Stimulated activated CD8-positive, alpha-beta memory T cell treated with anti-CD3 and anti-CD28 coated beads, Interleukin-15, amount 100 ng/mL, for 48 hours (primary cell): ENCODE measurements around the gene SERPINC1.
"Not testable (repeated sequence)": the region's sequence is repeated elsewhere in the genome, so short reads cannot be mapped to it uniquely, and the experiment has no call there.

Source experiments
- DNase-seq, 2 donors: peaks; one replicate each; pipeline ENCODE4 v3.0.0-alpha.2; 2020; ENCODE audit warnings: low read depth in 2 of 2

The SERPINC1 gene

GRCh38 chr1:173917149-173917548, at the start of gene SERPINC1:
Gene SERPINC1 (minus strand): TSS chr1:173917327. CDS start chr1:173917259, 68 bp downstream.
- no peak for DNase-seq

- DNase-seq = not testable (repeated sequence)
Measured at GRCh38 chr1:173965896-173966295, 48.8 kb upstream of the SERPINC1 start.

- DNase-seq = no peak
Measured at GRCh38 chr1:173963477-173963876, 46.4 kb upstream of the SERPINC1 start.

- DNase-seq = no peak
Measured at GRCh38 chr1:173960625-173961024, 43.5 kb upstream of the SERPINC1 start.

- DNase-seq = no peak
Measured at GRCh38 chr1:173954179-173954578, 37.1 kb upstream of the SERPINC1 start.

GRCh38 chr1:173948594-173948993, 31.5 kb upstream of the SERPINC1 start:
- DNase-seq = no peak

- DNase-seq = no peak
Measured at GRCh38 chr1:173946380-173946921, 29.3 kb upstream of the SERPINC1 start.

- no peak for DNase-seq
Measured at GRCh38 chr1:173937062-173937461, 19.9 kb upstream of the SERPINC1 start.

- DNase-seq = no peak
Measured at GRCh38 chr1:173934440-173934839, 17.3 kb upstream of the SERPINC1 start.

GRCh38 chr1:173930541-173930940, 13.4 kb upstream of the SERPINC1 start:
- DNase-seq = not testable (repeated sequence)

- no peak for DNase-seq
Measured at GRCh38 chr1:173925306-173926242, 8.4 kb upstream of the SERPINC1 start.

- DNase-seq = no peak
Measured at GRCh38 chr1:173920861-173921260, 3.7 kb upstream of the SERPINC1 start.

- no peak for DNase-seq
Measured at GRCh38 chr1:173917635-173918493, 737 bp upstream of the SERPINC1 start.

- DNase-seq = no peak
Measured at GRCh38 chr1:173916667-173917066, 460 bp downstream of the SERPINC1 start.

- no peak for DNase-seq
Measured at GRCh38 chr1:173915596-173915995, 1.5 kb downstream of the SERPINC1 start.

- peak in 1 of 2 donors; percentile 23 for DNase-seq
Measured at GRCh38 chr1:173914366-173914871, 2.7 kb downstream of the SERPINC1 start.

GRCh38 chr1:173913111-173913510, 4.0 kb downstream of the SERPINC1 start:
- no peak for DNase-seq

GRCh38 chr1:173903827-173904531, 13.1 kb downstream of the SERPINC1 start:
- DNase-seq = no peak

- DNase-seq = no peak
Measured at GRCh38 chr1:173900992-173901391, 16.1 kb downstream of the SERPINC1 start.

GRCh38 chr1:173900427-173900826, 16.7 kb downstream of the SERPINC1 start:
- no peak for DNase-seq

GRCh38 chr1:173894189-173894588, 22.9 kb downstream of the SERPINC1 start:
- no peak for DNase-seq
